Measurements from ENCODE around the gene TSPAN18. TPM values are rescaled to one million over a fixed set of nuclear protein-coding genes. Genes with fewer than 3 reads are reported as not detected.
A peak's percentile ranks its signal among the peaks of the same experiment; 100 is the strongest.

TSPAN18 gene
- total RNA-seq, 1 donor from 2014 or later: 717 TPM

GRCh38 chr11:44742508-44743246 is 15.9 kb downstream of the TSPAN18 start:
- peaks cover 93% of the 10 kb centered on the region for H3K4me1 Mint-ChIP-seq (ENCODE audit: unreplicated experiment)
- no peaks in the 10 kb centered on the region for H3K9me3 Mint-ChIP-seq (ENCODE audit: unreplicated experiment)
- H3K36me3 Mint-ChIP-seq (ENCODE audit: low read depth, unreplicated experiment): peaks cover 43% of the 10 kb centered on the region
- peak overlapping the region; percentile 57 for H3K27ac Mint-ChIP-seq (ENCODE audit: unreplicated experiment)
- peak overlapping the region; percentile 51 for H3K4me3 Mint-ChIP-seq (ENCODE audit: unreplicated experiment)
- H3K27me3 Mint-ChIP-seq (ENCODE audit: unreplicated experiment): peaks cover 15% of the 10 kb centered on the region
- no peak for TF ChIP-seq CTCF (IDR thresholded peaks at IDR 0.05; ENCODE audit: unreplicated experiment)
- no peak for DNase-seq (ENCODE audit: low spot score)

- no peak for TF ChIP-seq CTCF (IDR thresholded peaks at IDR 0.05; ENCODE audit: unreplicated experiment)
- H3K9me3 Mint-ChIP-seq (ENCODE audit: unreplicated experiment): no peaks in the 10 kb centered on the region
- peaks cover 40% of the 10 kb centered on the region for H3K36me3 Mint-ChIP-seq (ENCODE audit: low read depth, unreplicated experiment)
- H3K27me3 Mint-ChIP-seq (ENCODE audit: unreplicated experiment): peaks cover 16% of the 10 kb centered on the region
- DNase-seq (ENCODE audit: low spot score): no peak
- peak overlapping the region; percentile 57 for H3K27ac Mint-ChIP-seq (ENCODE audit: unreplicated experiment)
- peaks cover 92% of the 10 kb centered on the region for H3K4me1 Mint-ChIP-seq (ENCODE audit: unreplicated experiment)
- peak overlapping the region; percentile 51 for H3K4me3 Mint-ChIP-seq (ENCODE audit: unreplicated experiment)
Measured at GRCh38 chr11:44743326-44743725, 16.6 kb downstream of the TSPAN18 start.

GRCh38 chr11:44743959-44744557 is 17.3 kb downstream of the TSPAN18 start:
- H3K36me3 Mint-ChIP-seq (ENCODE audit: low read depth, unreplicated experiment): peaks cover 40% of the 10 kb centered on the region
- no peak overlapping the region for H3K27ac Mint-ChIP-seq (ENCODE audit: unreplicated experiment)
- no peaks in the 10 kb centered on the region for H3K9me3 Mint-ChIP-seq (ENCODE audit: unreplicated experiment)
- no peak overlapping the region for H3K4me3 Mint-ChIP-seq (ENCODE audit: unreplicated experiment)
- peaks cover 92% of the 10 kb centered on the region for H3K4me1 Mint-ChIP-seq (ENCODE audit: unreplicated experiment)
- no peak for TF ChIP-seq CTCF (IDR thresholded peaks at IDR 0.05; ENCODE audit: unreplicated experiment)
- no peak for DNase-seq (ENCODE audit: low spot score)
- H3K27me3 Mint-ChIP-seq (ENCODE audit: unreplicated experiment): peaks cover 18% of the 10 kb centered on the region

GRCh38 chr11:44746894-44747293 is 20.1 kb downstream of the TSPAN18 start:
- TF ChIP-seq CTCF (IDR thresholded peaks at IDR 0.05; ENCODE audit: unreplicated experiment): no peak
- Mint-ChIP-seq H3K4me3 (ENCODE audit: unreplicated experiment) (no peak overlapping the region), H3K27me3 (ENCODE audit: unreplicated experiment) (peaks cover 11% of the 10 kb centered on the region), H3K4me1 (ENCODE audit: unreplicated experiment) (peaks cover 88% of the 10 kb centered on the region), H3K27ac (ENCODE audit: unreplicated experiment) (no peak overlapping the region), H3K36me3 (ENCODE audit: low read depth, unreplicated experiment) (peaks cover 45% of the 10 kb centered on the region), H3K9me3 (ENCODE audit: unreplicated experiment) (no peaks in the 10 kb centered on the region)
- DNase-seq (ENCODE audit: low spot score): no peak

- H3K36me3 Mint-ChIP-seq (ENCODE audit: low read depth, unreplicated experiment): peaks cover 48% of the 10 kb centered on the region
- no peak for DNase-seq (ENCODE audit: low spot score)
Measured at GRCh38 chr11:44747316-44747715, 20.6 kb downstream of the TSPAN18 start.

More at GRCh38 chr11:44747316-44747715, 20.6 kb downstream of the TSPAN18 start:
- Mint-ChIP-seq H3K27ac (ENCODE audit: unreplicated experiment) (peak overlapping the region; percentile 32), H3K9me3 (ENCODE audit: unreplicated experiment) (no peaks in the 10 kb centered on the region), H3K27me3 (ENCODE audit: unreplicated experiment) (peaks cover 10% of the 10 kb centered on the region), H3K4me3 (ENCODE audit: unreplicated experiment) (no peak overlapping the region), H3K4me1 (ENCODE audit: unreplicated experiment) (peaks cover 89% of the 10 kb centered on the region)
- no peak for TF ChIP-seq CTCF (IDR thresholded peaks at IDR 0.05; ENCODE audit: unreplicated experiment)
